HepG2 (cell line): ENCODE measurements around the gene MYH7.

Experiments
- CHCHD3 ChIP-seq: sonication (generic); formaldehyde crosslinking; IDR thresholded peaks from 2 replicates; pipeline ENCODE4 v1.8.0; 2022; ENCODE audit warnings: mild to moderate bottlenecking, missing genetic modification reagents, moderate library complexity
- CHD4 ChIP-seq: fragments of 200-600 bp; sonication (generic); IDR thresholded peaks from 2 replicates; pipeline ENCODE4 v1.7.0; 2017; ENCODE audit warnings: mild to moderate bottlenecking, low read length, borderline replicate concordance
- JARID2 ChIP-seq: sonication (generic); formaldehyde crosslinking; IDR thresholded peaks from 2 replicates; pipeline ENCODE4 v1.8.1; 2023; ENCODE audit warnings: missing genetic modification reagents, inconsistent platforms; ENCODE audit not compliant: insufficient replicate concordance
- NR3C1 ChIP-seq: sonication (generic); formaldehyde crosslinking; IDR thresholded peaks from 2 replicates; pipeline ENCODE4 v1.4.0; 2020; ENCODE audit warnings: missing genetic modification reagents
- RBFOX2 ChIP-seq: fragments of 200-400 bp; formaldehyde crosslinking; IDR thresholded peaks from 2 replicates; pipeline ENCODE4 v1.6.1; 2017; ENCODE audit warnings: low read depth, mild to moderate bottlenecking, low read length
- ZFP90 ChIP-seq: sonication (generic); formaldehyde crosslinking; IDR thresholded peaks from 2 replicates; pipeline ENCODE4 v1.8.0; 2022; ENCODE audit warnings: missing genetic modification reagents, mild to moderate bottlenecking, inconsistent platforms, borderline replicate concordance
- ZNF746 ChIP-seq: sonication (generic); formaldehyde crosslinking; IDR thresholded peaks from 2 replicates; pipeline ENCODE4 v1.8.0; 2022; ENCODE audit warnings: mild to moderate bottlenecking, missing genetic modification reagents
- ZNF749 ChIP-seq: sonication (generic); formaldehyde crosslinking; IDR thresholded peaks from 2 replicates; pipeline ENCODE4 v1.8.0; 2022; ENCODE audit warnings: mild to moderate bottlenecking, missing genetic modification reagents, moderate library complexity, borderline replicate concordance
- ZNF83 ChIP-seq: sonication (generic); formaldehyde crosslinking; IDR thresholded peaks from 2 replicates; pipeline ENCODE4 v1.4.0; 2020; ENCODE audit warnings: missing genetic modification reagents, mild to moderate bottlenecking, borderline replicate concordance

GRCh38 chr14:23384364-23385080 is 50.9 kb downstream of the MYH7 start:
- TF ChIP-seq CHCHD3 (no peak), NR3C1 (CRISPR knock-in tag) (no peak), ZNF746 (no peak), ZNF83 (CRISPR knock-in tag) (no peak), JARID2 (CRISPR knock-in tag) (no peak), ZNF749 (CRISPR knock-in tag) (no peak), RBFOX2 (no peak), ZFP90 (CRISPR knock-in tag) (no peak), CHD4 (no peak)
